Measurements from ENCODE around the gene NEXMIF. TPM values are rescaled to one million over a fixed set of nuclear protein-coding genes. Genes with fewer than 3 reads are reported as not detected.

NEXMIF gene
- total RNA-seq, 2 experiments from 2014 or later, result 0.74 to 1.3 TPM

DNA sequence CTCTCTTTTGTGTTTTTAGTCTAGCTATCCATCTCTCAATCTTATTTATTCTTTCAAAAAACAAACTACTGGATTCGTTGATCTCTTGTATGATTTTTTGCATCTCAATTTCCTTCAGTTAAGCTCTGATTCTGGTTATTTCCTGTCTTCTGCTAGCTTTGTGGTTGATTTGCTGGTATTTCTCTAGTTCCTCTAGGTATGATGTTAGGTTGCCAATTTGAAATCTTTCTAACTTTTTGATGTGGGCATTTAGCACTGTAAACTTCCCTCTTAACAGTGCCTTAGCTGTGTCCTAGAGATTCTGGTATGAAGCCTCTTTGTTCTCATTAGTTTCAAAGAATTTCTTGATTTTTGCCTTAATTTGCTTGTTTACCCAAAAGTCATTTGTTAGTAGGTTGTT lies 15.2 kb upstream of the NEXMIF start:
- H3K36me3 Mint-ChIP-seq (ENCODE audit: low read depth), result no peaks in the 10 kb centered on the region
- POLR2A ChIA-PET, result interaction anchor here (1.2 kb wide), 1 partner anchor 15 kb away, joined by 5 read pairs; the partner anchor contains the start of gene NEXMIF

DNA sequence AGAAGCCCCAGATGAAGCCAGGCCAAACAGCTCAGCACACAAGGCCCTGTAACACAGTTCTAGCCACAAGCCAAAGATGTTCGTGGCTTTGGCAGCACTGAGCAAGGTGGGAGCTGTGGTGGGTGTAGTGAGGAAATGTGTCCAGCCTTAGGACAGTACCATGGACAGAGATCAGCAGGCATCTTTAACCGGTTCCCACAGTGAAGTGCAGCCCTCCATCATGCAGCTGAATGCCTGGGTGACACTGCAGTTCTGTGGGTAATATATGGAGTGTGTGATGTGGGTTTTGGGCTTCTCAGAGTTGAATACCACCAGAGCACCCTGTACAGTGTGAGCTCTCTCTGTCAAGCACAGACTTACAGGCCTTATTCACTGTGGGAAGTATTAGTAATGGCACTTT lies 6.0 kb upstream of the NEXMIF start:
- no peaks in the 10 kb centered on the region for H3K9me3 Mint-ChIP-seq
- DNase-seq, result no peak
- H3K27ac ChIP-seq (ENCODE audit: low read depth in 1 of 2, low read length in 2 of 2), result no peak overlapping the region
- TF ChIP-seq, protein P1, sequence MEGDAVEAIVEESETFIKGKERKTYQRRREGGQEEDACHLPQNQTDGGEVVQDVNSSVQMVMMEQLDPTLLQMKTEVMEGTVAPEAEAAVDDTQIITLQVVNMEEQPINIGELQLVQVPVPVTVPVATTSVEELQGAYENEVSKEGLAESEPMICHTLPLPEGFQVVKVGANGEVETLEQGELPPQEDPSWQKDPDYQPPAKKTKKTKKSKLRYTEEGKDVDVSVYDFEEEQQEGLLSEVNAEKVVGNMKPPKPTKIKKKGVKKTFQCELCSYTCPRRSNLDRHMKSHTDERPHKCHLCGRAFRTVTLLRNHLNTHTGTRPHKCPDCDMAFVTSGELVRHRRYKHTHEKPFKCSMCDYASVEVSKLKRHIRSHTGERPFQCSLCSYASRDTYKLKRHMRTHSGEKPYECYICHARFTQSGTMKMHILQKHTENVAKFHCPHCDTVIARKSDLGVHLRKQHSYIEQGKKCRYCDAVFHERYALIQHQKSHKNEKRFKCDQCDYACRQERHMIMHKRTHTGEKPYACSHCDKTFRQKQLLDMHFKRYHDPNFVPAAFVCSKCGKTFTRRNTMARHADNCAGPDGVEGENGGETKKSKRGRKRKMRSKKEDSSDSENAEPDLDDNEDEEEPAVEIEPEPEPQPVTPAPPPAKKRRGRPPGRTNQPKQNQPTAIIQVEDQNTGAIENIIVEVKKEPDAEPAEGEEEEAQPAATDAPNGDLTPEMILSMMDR (IDR thresholded peaks at IDR 0.05), result no peak
- ATAC-seq (ENCODE audit: poor library complexity), result no peak
- H3K27me3 Mint-ChIP-seq, result peaks cover 21% of the 10 kb centered on the region
- no peak overlapping the region for H3K4me3 ChIP-seq (ENCODE audit: low read length)
- no peak overlapping the region for H3K27ac Mint-ChIP-seq
- H3K9me3 ChIP-seq (ENCODE audit: control insufficient read depth in 1 of 2, insufficient read depth in 1 of 2, low read length in 2 of 2), result no peaks in the 10 kb centered on the region
- H3K36me3 Mint-ChIP-seq (ENCODE audit: low read depth), result no peaks in the 10 kb centered on the region
- H3K4me1 ChIP-seq (ENCODE audit: insufficient read depth, low read length), result no peaks in the 10 kb centered on the region
- H3K4me1 Mint-ChIP-seq (ENCODE audit: low read depth), result no peaks in the 10 kb centered on the region
- H3K27me3 ChIP-seq (ENCODE audit: control insufficient read depth in 1 of 2, insufficient read depth in 2 of 2, low read length in 2 of 2), result peaks cover 0 to under 1% of the 10 kb centered on the region in 2 experiments
- POLR2A ChIA-PET, result no interaction called here
- H3K36me3 ChIP-seq (ENCODE audit: insufficient read depth, low read length), result no peaks in the 10 kb centered on the region
- H3K4me3 Mint-ChIP-seq, result no peak overlapping the region
- CTCF ChIA-PET, result no interaction called here
- intact Hi-C loops (cut with DNase I, micrococcal nuclease), result no loop called here

More for the DNA sequence above, 15.2 kb upstream of the NEXMIF start:
- no peak overlapping the region for H3K27ac ChIP-seq (ENCODE audit: low read depth in 1 of 2, low read length in 2 of 2)
- no peaks in the 10 kb centered on the region for H3K9me3 ChIP-seq (ENCODE audit: control insufficient read depth in 1 of 2, insufficient read depth in 1 of 2, low read length in 2 of 2)
- Mint-ChIP-seq H3K4me1 (ENCODE audit: low read depth) (peaks cover 14% of the 10 kb centered on the region), H3K27ac (peak overlapping the region; percentile 2), H3K27me3 (no peaks in the 10 kb centered on the region), H3K4me3 (no peak overlapping the region), H3K9me3 (no peaks in the 10 kb centered on the region)
- H3K4me1 ChIP-seq (ENCODE audit: insufficient read depth, low read length), result no peaks in the 10 kb centered on the region
- intact Hi-C loops (cut with DNase I, micrococcal nuclease), result no loop called here
- ATAC-seq (ENCODE audit: poor library complexity) (no peak), DNase-seq (peak in 2 of 14 experiments; percentile 8 to 39)
- TF ChIP-seq, protein P1 (IDR thresholded peaks at IDR 0.05), result no peak
- CTCF ChIA-PET, result no interaction called here
- no peaks in the 10 kb centered on the region for H3K36me3 ChIP-seq (ENCODE audit: insufficient read depth, low read length)
- H3K4me3 ChIP-seq (ENCODE audit: low read length), result no peak overlapping the region
- peaks cover 2 to 4% of the 10 kb centered on the region in 2 experiments for H3K27me3 ChIP-seq (ENCODE audit: control insufficient read depth in 1 of 2, insufficient read depth in 2 of 2, low read length in 2 of 2)

DNA sequence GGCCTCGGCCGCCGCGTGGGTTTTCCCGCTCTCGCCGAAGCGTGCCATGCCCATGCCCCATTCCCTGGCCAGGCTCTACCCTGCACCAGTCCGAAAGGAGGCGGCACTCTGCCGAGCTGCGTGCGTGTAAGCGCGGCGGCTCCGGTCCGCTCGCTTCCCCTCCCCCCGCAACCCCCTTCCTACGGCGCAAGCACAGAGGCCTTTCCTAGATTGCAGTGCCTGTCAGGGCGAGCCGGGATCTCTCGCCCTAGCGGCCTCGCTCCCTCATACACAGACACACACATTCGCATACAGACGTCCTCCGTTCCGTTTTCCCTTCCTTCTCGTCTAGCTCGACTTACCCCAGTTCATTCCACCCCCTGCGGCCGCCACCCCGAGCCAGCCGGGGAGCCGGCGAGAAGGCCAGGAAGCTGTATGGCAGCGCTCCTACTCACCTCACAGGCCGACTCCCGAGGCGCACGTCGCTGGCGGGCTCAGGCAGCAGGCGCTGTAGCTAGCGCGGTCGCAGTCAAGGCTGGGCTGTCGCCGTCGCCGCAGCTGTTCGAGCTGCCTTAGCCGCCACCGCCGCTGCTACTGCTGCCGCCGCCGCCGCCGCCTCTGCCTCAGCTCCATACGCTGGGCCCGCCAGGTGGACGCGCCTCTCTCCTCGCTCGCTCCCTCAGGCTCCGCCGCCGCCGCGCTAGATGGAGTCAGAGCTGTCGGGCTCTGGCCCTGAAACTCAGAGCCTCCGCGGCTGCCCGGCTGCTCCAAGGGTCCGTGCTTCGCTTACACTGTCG lies 615 bp downstream of the NEXMIF start:
- Mint-ChIP-seq H3K9me3 (no peaks in the 10 kb centered on the region), H3K4me1 (ENCODE audit: low read depth) (peaks cover 9% of the 10 kb centered on the region), H3K27me3 (peaks cover 29% of the 10 kb centered on the region), H3K27ac (peak overlapping the region; percentile 76), H3K36me3 (ENCODE audit: low read depth) (no peaks in the 10 kb centered on the region), H3K4me3 (peak overlapping the region; percentile 96)
- Histone ChIP-seq H3K9me3 (ENCODE audit: control insufficient read depth in 1 of 2, insufficient read depth in 1 of 2, low read length in 2 of 2) (no peaks in the 10 kb centered on the region), H3K4me3 (ENCODE audit: low read length) (peak overlapping the region; percentile 43), H3K36me3 (ENCODE audit: insufficient read depth, low read length) (no peaks in the 10 kb centered on the region), H3K27me3 (ENCODE audit: control insufficient read depth in 1 of 2, insufficient read depth in 2 of 2, low read length in 2 of 2) (peaks cover 0 to 10% of the 10 kb centered on the region in 2 experiments), H3K4me1 (ENCODE audit: insufficient read depth, low read length) (peaks cover 2% of the 10 kb centered on the region), H3K27ac (ENCODE audit: low read depth in 1 of 2, low read length in 2 of 2) (no peak overlapping the region)
- DNase-seq (peak in 11 of 14 experiments; percentile 1 to 57 (median 29)), ATAC-seq (ENCODE audit: poor library complexity) (peak; percentile 61)
- ChIA-PET CTCF (no interaction called here), POLR2A (interaction anchor here (0.6 to 1.3 kb wide), 3 partner anchors 16 to 349 kb away, joined by 3 to 5 read pairs (median 4); partner anchors contain the start of gene UPRT)
- intact Hi-C loops (cut with DNase I, micrococcal nuclease), result no loop called here
- TF ChIP-seq, protein P1 (IDR thresholded peaks at IDR 0.05), result no peak
